Large intestine (tissue), 3 donors: ENCODE results near the gene TMEM39A. TPM values are rescaled to one million over a fixed set of nuclear protein-coding genes. Genes with fewer than 3 reads are reported as not detected.

Experiments used
- DNase-seq, 2 donors: peaks; one replicate each; pipeline versions ENCODE4 v3.0.0 to v3.0.0-alpha.2; 2013
- H3K27ac ChIP-seq: one replicate; pipeline ENCODE4 v1.5.1; 2013; ENCODE audit warnings: low read length
- H3K27me3 ChIP-seq: 2 replicates; pipeline ENCODE4 v1.6.1; 2013; ENCODE audit warnings: low read length; ENCODE audit not compliant: control insufficient read depth, insufficient read depth
- H3K36me3 ChIP-seq: 2 replicates; pipeline ENCODE4 v1.6.1; 2013; ENCODE audit warnings: low read length; ENCODE audit not compliant: control insufficient read depth, insufficient read depth
- H3K4me1 ChIP-seq: one replicate; pipeline ENCODE4 v1.6.1; 2013; ENCODE audit warnings: low read length; ENCODE audit not compliant: control insufficient read depth, insufficient read depth
- H3K4me3 ChIP-seq: one replicate; pipeline ENCODE4 v1.5.1; 2013; ENCODE audit warnings: low read length
- H3K9me3 ChIP-seq: one replicate; pipeline ENCODE4 v1.6.1; 2013; ENCODE audit warnings: mild to moderate bottlenecking, low read depth, low read length, moderate library complexity; ENCODE audit not compliant: control insufficient read depth
- WGBS: methylation state at CpG from one replicate; pipeline ENCODE4 v1.1.5; 2013; ENCODE audit warnings: low lambda C conversion rate; ENCODE audit not compliant: insufficient coverage; 5-methylcytosine and 5-hydroxymethylcytosine counted together
- polyA plus RNA-seq: library from polyadenylated mRNA; unstranded; fragments of 120-200 nt; gene quantifications from one replicate; pipeline ENCODE4 v1.2.1, GENCODE V29; 2013

Gene TMEM39A
- polyA plus RNA-seq, 1 donor, result 37.9 TPM

DNA sequence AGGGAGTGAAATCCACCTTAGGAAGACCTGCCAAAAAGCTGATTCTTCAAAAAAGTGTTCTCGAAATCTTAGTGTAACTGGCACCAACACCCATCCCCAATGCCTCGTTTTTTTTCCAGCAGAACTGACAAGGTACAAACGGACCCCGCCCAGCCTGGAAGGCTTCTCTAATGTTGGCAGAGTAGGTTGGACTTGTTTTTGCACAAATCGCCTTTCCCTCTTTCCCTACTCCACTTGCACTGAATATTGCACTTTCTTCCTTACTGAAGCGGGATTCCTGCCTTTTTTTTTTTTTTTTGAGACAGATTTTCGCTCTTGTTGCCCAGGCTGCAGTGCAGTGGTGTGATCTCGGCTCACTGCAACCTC is 34.4 kb upstream of the TMEM39A start:
- WGBS, result no CpG with 5 or more reads among the region's 8 CpGs
- peaks cover 4% of the 10 kb centered on the region for H3K36me3 ChIP-seq
- peak; percentile 15 to 59 for DNase-seq

DNA sequence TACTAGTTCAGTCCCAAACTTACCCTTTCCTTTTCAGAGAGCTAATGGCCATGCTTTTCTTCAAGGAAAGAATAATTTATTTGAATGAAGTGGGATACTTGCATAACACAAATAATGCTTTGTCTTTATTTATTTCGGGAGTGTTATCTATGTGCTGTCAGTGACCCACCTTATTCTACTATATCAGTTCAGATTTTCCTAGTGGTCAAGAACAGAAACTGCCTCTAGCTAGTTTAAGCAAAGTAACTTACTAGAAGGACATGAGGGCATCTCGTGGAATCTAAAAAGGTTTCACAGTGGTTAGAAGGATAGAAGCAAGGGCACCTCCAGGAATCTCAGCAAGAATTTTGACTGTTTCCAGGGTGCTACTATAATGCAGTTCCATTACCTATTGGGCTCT is 31.2 kb upstream of the TMEM39A start:
- DNase-seq, result no peak
- H3K27ac ChIP-seq, result no peak overlapping the region
- 90% methylated on average over 2 of the region's 2 CpGs for WGBS
- H3K4me1 ChIP-seq, result peaks cover 6% of the 10 kb centered on the region
- H3K27me3 ChIP-seq, result no peaks in the 10 kb centered on the region
- H3K4me3 ChIP-seq, result no peak overlapping the region
- H3K9me3 ChIP-seq, result no peaks in the 10 kb centered on the region
- peaks cover 14% of the 10 kb centered on the region for H3K36me3 ChIP-seq

More for the DNA sequence above, 34.4 kb upstream of the TMEM39A start:
- Histone ChIP-seq H3K4me1 (peaks cover 6% of the 10 kb centered on the region), H3K27ac (peak overlapping the region; percentile 94), H3K4me3 (peak overlapping the region; percentile 79), H3K27me3 (no peaks in the 10 kb centered on the region), H3K9me3 (no peaks in the 10 kb centered on the region)

DNA sequence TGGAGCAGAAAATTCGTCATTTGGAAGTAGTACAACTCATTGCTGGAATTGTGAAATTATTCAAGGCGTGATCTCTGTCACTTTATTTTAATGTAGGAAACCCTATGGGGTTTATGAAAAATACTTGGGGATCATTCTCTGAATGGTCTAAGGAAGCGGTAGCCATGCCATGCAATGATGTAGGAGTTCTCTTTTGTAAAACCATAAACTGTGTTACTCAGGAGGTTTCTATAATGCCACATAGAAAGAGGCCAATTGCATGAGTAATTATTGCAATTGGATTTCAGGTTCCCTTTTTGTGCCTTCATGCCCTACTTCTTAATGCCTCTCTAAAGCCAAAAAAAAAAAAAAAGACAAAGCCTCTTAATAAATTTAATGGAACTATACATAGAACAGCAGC is 29.4 kb upstream of the TMEM39A start:
- Histone ChIP-seq H3K27ac (no peak overlapping the region), H3K36me3 (peaks cover 30% of the 10 kb centered on the region), H3K4me1 (no peaks in the 10 kb centered on the region), H3K27me3 (no peaks in the 10 kb centered on the region), H3K4me3 (no peak overlapping the region), H3K9me3 (no peaks in the 10 kb centered on the region)
- WGBS, result no CpG with 5 or more reads among the region's 3 CpGs
- DNase-seq, result no peak

DNA sequence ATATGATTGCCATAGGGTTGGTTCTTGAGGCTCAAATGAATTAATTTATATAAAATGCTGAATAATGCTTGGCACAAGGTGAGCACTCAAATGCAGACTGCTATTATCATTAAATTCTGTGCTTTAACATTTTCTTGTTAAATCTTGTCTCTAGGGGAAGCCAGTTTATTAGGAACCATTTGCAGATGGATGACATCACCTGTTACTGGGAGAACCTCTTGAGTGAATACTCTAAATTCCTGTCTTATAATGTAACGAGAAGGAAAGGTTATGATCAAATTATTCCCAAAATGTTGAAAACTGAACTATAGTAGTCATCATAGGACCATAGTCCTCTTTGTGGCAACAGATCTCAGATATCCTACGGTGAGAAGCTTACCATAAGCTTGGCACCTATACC is 28.7 kb upstream of the TMEM39A start:
- no peak for DNase-seq
- H3K4me3 ChIP-seq, result no peak overlapping the region
- no peaks in the 10 kb centered on the region for H3K9me3 ChIP-seq
- H3K27ac ChIP-seq, result no peak overlapping the region
- no CpG with 5 or more reads among the region's 2 CpGs for WGBS
- H3K36me3 ChIP-seq, result peaks cover 33% of the 10 kb centered on the region
- H3K27me3 ChIP-seq, result no peaks in the 10 kb centered on the region
- no peaks in the 10 kb centered on the region for H3K4me1 ChIP-seq

DNA sequence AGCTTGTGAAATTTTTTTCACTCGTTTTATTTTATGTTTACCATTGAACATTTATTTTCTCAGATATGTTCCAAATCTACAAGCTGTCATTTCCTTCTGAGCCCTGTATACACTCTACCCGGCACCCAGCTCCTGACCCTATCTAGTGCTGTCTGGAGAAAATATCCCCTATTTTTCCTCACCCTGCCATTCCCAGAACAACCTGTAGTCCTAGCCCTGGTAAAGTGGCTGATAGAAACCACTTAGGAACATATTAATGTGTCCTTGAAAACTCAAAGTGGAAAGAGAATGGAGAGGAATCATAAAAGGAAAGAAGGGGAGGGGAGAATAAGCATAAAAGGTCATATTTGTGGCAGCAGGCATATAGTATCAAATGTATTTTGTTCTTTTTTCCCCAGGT is 26.7 kb upstream of the TMEM39A start:
- Histone ChIP-seq H3K27me3 (no peaks in the 10 kb centered on the region), H3K4me3 (no peak overlapping the region), H3K4me1 (no peaks in the 10 kb centered on the region), H3K27ac (no peak overlapping the region), H3K9me3 (no peaks in the 10 kb centered on the region), H3K36me3 (peaks cover 48% of the 10 kb centered on the region)
- DNase-seq, result no peak
- 100% methylated on average over 1 of the region's 2 CpGs for WGBS

DNA sequence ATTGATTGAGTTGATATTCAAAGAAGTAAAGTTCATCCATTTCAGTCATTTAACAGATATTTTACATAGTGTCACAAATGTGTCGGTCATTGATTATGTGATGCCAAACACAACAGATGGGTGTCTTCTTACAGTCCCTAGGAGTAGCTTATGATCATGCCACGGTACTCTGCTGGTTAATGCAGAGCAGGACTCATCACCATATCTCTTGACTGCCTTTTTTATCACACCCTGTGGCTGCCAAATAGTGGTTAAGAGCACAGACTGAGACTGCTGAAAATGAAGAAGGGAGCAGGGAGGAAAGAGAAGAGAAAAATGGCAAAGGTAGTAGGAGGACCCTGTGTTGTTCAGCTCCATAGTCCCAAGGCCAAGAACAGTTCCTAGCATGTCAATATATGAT is 22.1 kb upstream of the TMEM39A start:
- Histone ChIP-seq H3K9me3 (no peaks in the 10 kb centered on the region), H3K36me3 (peaks cover 51% of the 10 kb centered on the region), H3K4me1 (no peaks in the 10 kb centered on the region), H3K27ac (no peak overlapping the region), H3K27me3 (no peaks in the 10 kb centered on the region), H3K4me3 (no peak overlapping the region)
- no peak for DNase-seq
- WGBS, result no CpG with 5 or more reads among the region's 2 CpGs

DNA sequence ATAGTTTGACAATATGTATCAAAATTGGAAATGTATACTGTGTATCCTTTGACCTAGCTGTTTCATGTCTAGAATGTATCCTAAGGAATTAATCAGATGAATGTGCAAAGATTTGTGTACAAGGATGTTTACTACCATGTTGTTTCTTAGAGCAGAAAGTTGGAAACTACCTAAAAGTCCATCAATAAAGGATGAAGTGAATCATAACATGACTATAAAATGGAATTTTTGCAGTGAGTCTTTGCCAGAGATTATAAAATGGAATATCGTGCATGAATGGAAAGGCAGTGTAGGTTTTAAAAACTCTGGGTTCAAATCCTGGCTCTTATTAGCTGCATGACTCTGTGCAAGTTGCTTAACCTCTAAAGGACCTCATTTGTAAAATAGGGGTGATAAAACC is 19.7 kb upstream of the TMEM39A start:
- Histone ChIP-seq H3K27ac (no peak overlapping the region), H3K36me3 (peaks cover 39% of the 10 kb centered on the region)
- WGBS, result no CpG with 5 or more reads among the region's 1 CpG

DNA sequence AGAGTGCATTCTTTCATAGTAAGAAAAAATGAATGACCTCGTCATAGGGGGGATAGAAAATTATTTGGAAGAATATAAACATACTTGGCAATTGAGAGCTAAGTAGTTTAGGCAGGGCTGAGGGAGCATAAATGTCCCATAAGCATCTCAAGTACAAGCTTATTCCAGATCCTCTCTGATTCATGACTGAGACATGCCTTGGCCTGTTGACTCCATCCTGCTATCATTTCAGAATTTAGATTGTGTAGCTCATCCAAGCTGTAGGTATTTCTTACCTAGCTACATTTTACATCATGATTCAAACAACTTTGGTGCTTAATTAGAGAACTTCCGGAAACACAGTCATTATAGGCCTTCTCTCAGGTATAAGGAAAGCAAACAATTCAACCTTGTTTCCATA is 17.7 kb upstream of the TMEM39A start:
- no peaks in the 10 kb centered on the region for H3K27me3 ChIP-seq
- H3K36me3 ChIP-seq, result peaks cover 36% of the 10 kb centered on the region
- no peak overlapping the region for H3K4me3 ChIP-seq
- no CpG with 5 or more reads among the region's 2 CpGs for WGBS
- H3K27ac ChIP-seq, result no peak overlapping the region
- no peak for DNase-seq
- H3K9me3 ChIP-seq, result no peaks in the 10 kb centered on the region
- no peaks in the 10 kb centered on the region for H3K4me1 ChIP-seq

More for the DNA sequence above, 19.7 kb upstream of the TMEM39A start:
- H3K4me1 ChIP-seq, result no peaks in the 10 kb centered on the region
- no peak overlapping the region for H3K4me3 ChIP-seq
- DNase-seq, result no peak
- H3K9me3 ChIP-seq, result no peaks in the 10 kb centered on the region
- H3K27me3 ChIP-seq, result no peaks in the 10 kb centered on the region

DNA sequence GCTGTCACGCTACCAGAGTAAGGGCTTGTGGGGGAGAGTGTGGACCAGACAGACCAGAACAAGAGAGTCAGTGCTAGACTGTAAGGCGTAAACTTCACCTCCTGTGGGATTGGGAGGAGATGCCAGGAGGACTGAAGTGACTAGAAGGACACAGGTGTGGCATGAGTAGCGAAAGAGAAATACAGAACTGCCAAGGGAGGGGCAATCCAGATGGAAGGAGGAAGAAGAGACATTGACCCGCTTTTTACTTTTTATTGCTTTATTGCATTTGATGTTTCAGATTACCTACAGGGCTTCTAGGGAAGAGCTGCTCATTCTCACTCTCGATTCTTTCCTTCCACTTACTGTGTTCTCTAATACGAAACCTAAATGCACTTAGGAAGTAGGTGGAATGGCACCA is 7.5 kb upstream of the TMEM39A start:
- peaks cover 23% of the 10 kb centered on the region for H3K36me3 ChIP-seq
- peak; percentile 23 to 71 for DNase-seq
- no peaks in the 10 kb centered on the region for H3K9me3 ChIP-seq
- H3K27ac ChIP-seq, result no peak overlapping the region
- no CpG with 5 or more reads among the region's 6 CpGs for WGBS
- peaks cover 24% of the 10 kb centered on the region for H3K4me1 ChIP-seq
- no peak overlapping the region for H3K4me3 ChIP-seq
- H3K27me3 ChIP-seq, result no peaks in the 10 kb centered on the region

DNA sequence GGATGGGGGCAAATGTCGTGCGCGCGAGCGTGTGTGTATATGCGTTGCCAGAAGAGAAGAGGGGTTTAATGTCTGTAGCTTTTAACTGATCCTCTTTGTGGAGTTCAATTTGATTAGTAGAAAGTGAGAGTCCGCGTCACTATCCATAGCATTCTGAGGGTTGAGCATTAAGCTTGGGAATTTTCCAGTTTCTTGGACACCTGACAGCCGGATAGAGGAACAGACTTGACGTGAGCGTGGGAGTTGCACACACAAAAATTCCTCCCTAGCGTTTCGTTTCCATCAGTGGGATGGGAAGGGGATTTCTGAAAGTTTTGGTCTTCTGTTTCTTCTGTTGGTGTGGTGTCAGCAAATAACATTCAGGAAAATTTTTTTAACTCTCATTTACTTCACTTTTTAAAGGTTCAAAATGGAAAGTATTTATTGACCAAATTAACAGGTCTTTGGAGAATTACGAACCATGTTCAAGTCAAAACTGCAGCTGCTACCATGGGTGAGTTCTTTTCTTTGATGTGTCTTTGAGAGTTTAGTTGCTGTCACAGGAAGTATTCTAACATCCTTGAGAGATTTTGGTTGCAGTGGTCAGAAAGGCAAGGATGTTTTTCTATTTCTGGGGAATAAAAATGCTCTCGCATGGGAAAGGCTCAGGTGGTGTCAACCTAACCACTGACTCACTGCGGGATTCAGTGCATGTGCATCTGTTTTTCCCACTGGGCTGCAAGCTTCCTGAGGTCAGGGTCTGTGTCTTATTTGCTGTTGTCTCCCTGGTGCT is 6.2 kb upstream of the TMEM39A start:
- Histone ChIP-seq H3K4me3 (peak overlapping the region; percentile 95), H3K4me1 (peaks cover 24% of the 10 kb centered on the region), H3K36me3 (peaks cover 19% of the 10 kb centered on the region), H3K27ac (peak overlapping the region; percentile 32), H3K9me3 (no peaks in the 10 kb centered on the region), H3K27me3 (no peaks in the 10 kb centered on the region)
- 20% methylated on average over 3 of the region's 16 CpGs for WGBS
- DNase-seq, result no peak

DNA sequence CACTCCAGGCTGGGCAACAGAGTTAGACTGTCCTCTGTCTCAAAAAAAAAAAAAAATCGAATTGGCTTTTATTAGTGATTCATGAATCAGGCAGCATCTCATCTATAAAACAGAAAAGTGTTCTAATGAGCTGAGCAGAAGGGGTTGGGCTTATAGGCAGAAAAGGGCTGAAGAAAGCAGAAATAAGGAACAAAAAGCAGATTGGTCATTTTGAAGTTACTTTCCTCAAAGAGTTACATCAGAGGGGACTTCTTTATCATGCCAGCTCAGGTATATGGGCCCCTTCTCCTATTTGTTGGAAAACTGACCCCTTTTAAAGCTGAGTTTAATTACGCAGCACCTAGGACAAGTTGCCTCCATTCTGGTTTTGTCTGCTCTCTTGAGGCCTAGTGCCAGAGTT is 4.6 kb upstream of the TMEM39A start:
- Histone ChIP-seq H3K27me3 (no peaks in the 10 kb centered on the region), H3K4me1 (peaks cover 27% of the 10 kb centered on the region), H3K4me3 (no peak overlapping the region), H3K27ac (no peak overlapping the region), H3K9me3 (no peaks in the 10 kb centered on the region), H3K36me3 (peaks cover 13% of the 10 kb centered on the region)
- 60% methylated on average over 1 of the region's 2 CpGs for WGBS
- DNase-seq, result no peak
